ENCODE results near the gene MED13L. TPM values are rescaled to one million over a fixed set of nuclear protein-coding genes. Genes with fewer than 3 reads are reported as not detected.
A peak's percentile ranks its signal among the peaks of the same experiment; 100 is the strongest.

The MED13L gene
- 10 to 100 TPM; 69.2 to 91.0 (median 81.3) TPM for polyA plus RNA-seq (ENCODE audit: insufficient read length in 3 of 3)
- long read RNA-seq, donor 1, full-length matches to known transcripts = 6 of 6 reads
- long read RNA-seq, donor 1, partial matches to known transcripts = 0 of 6 reads
- long read RNA-seq, donor 1, other reads (novel, unspliced or antisense) = 0 of 6 reads
- long read RNA-seq, donor 2, full-length matches to known transcripts = 7 of 7 reads
- long read RNA-seq, donor 2, partial matches to known transcripts = 0 of 7 reads
- long read RNA-seq, donor 2, other reads (novel, unspliced or antisense) = 0 of 7 reads
- long read RNA-seq, donor 3, full-length matches to known transcripts = 3 of 9 reads
- long read RNA-seq, donor 3, partial matches to known transcripts = 6 of 9 reads
- long read RNA-seq, donor 3, other reads (novel, unspliced or antisense) = 0 of 9 reads
- long read RNA-seq, donor 4, partial matches to known transcripts = 0 of 3 reads
- long read RNA-seq, donor 4, other reads (novel, unspliced or antisense) = 0 of 3 reads
- long read RNA-seq, donor 5 = 0 reads
- long read RNA-seq, donor 6, full-length matches to known transcripts = 5 of 5 reads
- long read RNA-seq, donor 6, partial matches to known transcripts = 0 of 5 reads
- long read RNA-seq, donor 6, other reads (novel, unspliced or antisense) = 0 of 5 reads
- long read RNA-seq, donor 7, full-length matches to known transcripts = 5 of 5 reads
- long read RNA-seq, donor 7, partial matches to known transcripts = 0 of 5 reads
- long read RNA-seq, donor 7, other reads (novel, unspliced or antisense) = 0 of 5 reads
- long read RNA-seq, donor 8, full-length matches to known transcripts = 6 of 6 reads
- long read RNA-seq, donor 8, partial matches to known transcripts = 0 of 6 reads
- long read RNA-seq, donor 8, other reads (novel, unspliced or antisense) = 0 of 6 reads
- long read RNA-seq, donor 9, full-length matches to known transcripts = 3 of 3 reads
- long read RNA-seq, donor 9, partial matches to known transcripts = 0 of 3 reads
- long read RNA-seq, donor 9, other reads (novel, unspliced or antisense) = 0 of 3 reads
- long read RNA-seq, donor 10, full-length matches to known transcripts = 9 of 9 reads
- long read RNA-seq, donor 10, partial matches to known transcripts = 0 of 9 reads
- long read RNA-seq, donor 10, other reads (novel, unspliced or antisense) = 0 of 9 reads
- long read RNA-seq, donor 11, full-length matches to known transcripts = 6 of 12 reads
- long read RNA-seq, donor 11, partial matches to known transcripts = 6 of 12 reads
- long read RNA-seq, donor 11, other reads (novel, unspliced or antisense) = 0 of 12 reads
- long read RNA-seq, donor 12, partial matches to known transcripts = 0 of 3 reads
- long read RNA-seq, donor 12, other reads (novel, unspliced or antisense) = 0 of 3 reads
- long read RNA-seq, donor 13 = 0 reads
- long read RNA-seq, donor 14, full-length matches to known transcripts = 2 of 2 reads
- long read RNA-seq, donor 14, partial matches to known transcripts = 0 of 2 reads
- long read RNA-seq, donor 14, other reads (novel, unspliced or antisense) = 0 of 2 reads
- long read RNA-seq, donor 15, full-length matches to known transcripts = 2 of 2 reads
- long read RNA-seq, donor 15, partial matches to known transcripts = 0 of 2 reads
- long read RNA-seq, donor 15, other reads (novel, unspliced or antisense) = 0 of 2 reads
- long read RNA-seq, donor 16, full-length matches to known transcripts = 7 of 29 reads
- long read RNA-seq, donor 16, partial matches to known transcripts = 22 of 29 reads
- long read RNA-seq, donor 16, other reads (novel, unspliced or antisense) = 0 of 29 reads

DNA sequence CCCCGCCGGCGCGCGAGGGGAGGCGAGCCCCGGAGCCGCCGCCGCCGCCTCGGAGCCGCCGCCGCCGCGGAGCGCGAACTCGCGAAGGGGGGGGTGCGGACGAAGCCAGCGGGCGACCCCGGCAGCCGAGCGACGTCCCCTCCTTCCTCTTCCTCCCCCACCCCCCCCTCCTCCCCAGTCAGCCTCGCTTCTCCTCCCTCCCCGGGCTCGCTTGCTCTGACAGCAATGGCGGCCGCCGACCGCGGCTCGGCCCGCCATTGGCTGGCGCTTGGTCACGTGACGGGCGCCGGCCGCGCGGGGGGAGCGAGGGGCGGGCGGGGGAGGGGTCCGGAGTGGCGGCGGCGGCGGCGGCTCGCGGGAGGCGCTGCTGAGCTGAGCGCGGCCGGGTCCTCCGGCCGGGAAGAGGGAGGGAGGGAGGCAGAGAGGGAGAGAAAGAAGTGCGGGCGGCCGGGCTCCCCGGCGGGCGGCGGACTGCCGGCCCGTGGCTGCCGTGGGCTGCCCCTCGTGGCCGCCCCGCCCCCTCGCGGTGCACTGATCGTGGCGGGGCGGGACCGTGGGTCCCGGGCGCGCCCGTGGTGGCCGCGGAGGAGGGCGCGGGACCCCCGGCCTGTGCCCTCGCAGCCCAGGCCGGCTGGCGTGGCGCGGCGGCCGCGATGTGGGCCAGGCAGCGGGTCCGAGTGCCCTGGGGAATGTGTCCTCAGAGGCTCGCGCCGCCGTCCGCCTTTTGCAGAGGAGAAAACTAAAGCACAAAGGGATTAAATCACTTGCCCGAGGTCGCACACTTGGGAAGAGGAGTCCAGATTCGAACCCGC lies at the start of gene MED13L:
MED13L (minus strand) TSS at position 227 of the 812 bp plus-strand sequence. CDS start 562 bp downstream, outside the sequence.
- DNase-seq (ENCODE audit: extremely low read depth in 1 of 11, low read depth in 9 of 11, low spot score in 4 of 11) = peak in 9 of 11 donors; percentile 67 to 90 (median 79)

DNA sequence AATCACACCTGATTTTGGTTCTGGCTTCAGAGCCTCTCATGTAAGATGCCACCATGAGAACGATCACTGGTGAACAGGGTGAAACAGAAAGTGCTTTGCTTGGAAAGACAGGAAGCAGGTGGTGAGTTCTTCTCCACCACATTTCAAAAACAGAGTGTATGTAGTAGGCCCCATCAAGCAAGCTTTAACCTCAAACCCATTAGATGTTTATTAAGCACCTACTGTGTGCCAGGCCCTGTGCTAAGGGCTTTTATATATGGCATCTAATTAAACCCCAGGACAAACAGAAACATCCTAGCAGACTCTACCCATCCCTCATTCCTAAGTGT lies 47.8 kb upstream of the MED13L start:
- DNase-seq (ENCODE audit: extremely low read depth in 1 of 11, low read depth in 9 of 11, low spot score in 4 of 11) = no peak

DNA sequence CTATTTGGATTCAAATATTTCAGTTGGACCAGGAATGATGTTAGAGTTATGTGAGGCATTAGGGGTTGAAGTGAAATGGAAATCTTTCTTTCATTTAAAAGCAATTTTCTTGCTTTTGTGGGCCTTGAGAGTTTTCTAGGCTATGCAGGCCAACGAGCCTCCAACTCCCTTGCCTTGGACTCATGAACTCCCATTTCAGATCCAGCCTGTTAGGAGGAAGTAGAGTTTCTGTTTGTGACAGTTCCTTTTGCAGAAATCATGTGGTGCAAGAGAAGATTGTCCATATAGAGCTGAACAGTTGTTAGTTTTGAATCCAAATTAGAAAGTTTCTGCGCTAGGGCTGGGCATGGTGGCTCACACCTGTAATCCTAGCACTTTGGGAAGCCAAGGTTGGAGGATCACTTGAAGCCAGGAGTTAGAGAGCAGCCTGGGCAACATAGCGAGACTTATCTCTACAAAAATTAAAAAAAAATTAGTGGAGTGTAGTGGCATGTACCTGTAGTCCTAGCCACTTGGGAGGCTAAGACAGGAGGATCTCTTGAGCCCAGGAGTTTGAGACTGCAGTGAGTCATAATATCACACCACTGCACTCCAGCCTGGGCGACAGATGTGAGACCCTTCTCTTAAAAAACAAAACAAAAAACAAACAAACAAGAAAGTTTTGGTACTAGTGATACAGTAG lies 47.3 kb upstream of the MED13L start:
- no peak for DNase-seq (ENCODE audit: extremely low read depth in 1 of 11, low read depth in 9 of 11, low spot score in 4 of 11)

DNA sequence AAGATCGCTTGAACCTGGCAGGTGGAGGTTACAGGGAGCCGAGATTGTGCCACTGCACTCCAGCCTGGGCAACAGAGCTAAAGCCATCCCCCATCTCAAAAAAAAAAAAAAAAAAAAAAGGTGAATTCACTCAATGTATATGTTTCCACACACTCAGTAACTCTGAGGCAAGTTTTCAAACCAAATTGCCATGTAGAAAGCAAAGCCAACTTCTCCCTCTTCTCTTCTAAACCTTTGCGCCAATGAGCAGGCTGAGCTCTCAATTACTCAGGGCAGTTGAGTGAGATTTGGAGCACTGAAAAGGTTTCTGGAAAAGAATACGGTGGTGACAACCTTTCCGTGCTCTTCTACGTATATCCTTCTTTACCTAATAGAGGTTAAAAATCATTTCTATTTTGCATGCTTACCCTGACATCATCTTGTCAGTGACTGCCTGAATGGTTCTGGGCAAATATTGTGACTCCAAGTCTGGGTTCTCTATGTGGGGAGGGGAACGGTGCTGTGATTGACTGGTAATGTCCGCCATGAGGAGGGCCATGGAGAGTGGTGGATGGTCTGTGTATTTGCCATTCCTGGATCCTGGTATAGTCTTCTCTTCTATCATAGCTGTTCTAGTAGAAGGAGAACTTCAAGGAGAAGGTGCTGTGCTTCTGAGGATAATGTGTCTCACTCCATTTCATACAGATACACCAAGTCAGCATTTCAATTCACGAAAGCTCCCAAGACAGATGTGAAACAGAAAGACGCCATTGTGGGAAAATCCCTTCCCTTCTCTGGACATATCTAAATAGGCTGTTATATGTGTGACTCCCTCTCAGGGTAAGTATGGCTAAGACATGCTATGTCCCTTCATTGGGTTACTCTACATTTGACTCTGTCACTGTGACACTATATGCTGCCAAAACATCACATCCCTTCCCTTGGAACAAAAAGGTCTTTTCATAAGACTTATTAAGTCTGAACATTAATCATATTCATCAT lies 46.2 kb upstream of the MED13L start:
- no peak for DNase-seq (ENCODE audit: extremely low read depth in 1 of 11, low read depth in 9 of 11, low spot score in 4 of 11)

DNA sequence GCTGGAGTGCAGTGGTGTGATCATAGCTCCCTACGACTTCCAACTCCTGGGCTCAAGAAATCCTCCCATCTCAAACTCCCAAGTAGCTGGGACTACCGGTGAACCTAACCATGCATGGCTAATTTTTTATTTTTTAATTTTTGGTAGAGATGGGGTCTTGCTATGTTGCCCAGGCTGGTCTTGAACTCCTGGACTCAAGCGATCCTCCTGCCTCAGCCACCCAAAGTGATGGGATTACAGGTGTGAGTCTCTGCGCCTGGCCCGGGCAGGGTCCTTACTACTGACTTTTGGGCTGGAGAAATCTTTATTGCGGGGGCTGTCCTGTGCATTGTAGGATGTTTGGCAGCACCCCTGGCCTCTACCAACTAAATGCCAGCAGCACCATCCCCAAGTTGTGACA lies 44.4 kb upstream of the MED13L start:
- no peak for DNase-seq (ENCODE audit: extremely low read depth in 1 of 11, low read depth in 9 of 11, low spot score in 4 of 11)

DNA sequence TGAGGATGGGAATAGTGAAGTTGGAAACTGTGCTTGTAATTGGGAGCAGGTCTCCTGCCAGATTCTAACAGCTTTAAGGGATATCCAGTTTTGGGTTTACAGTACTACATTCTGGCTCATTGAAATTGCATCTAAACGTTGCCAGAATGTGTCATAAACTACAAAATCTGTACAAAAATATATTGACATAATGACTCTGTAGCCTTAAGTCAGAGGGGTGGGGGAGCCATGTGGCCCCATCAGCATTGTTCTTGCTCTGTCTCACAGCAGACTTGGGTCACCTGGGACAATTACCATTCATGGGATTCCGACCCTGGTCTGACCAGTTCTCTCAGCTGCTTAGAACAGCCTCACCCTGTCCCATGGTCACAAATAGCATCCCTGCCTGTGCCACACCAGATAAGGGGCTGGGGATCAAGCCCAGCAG lies 43.3 kb upstream of the MED13L start:
- DNase-seq (ENCODE audit: extremely low read depth in 1 of 11, low read depth in 9 of 11, low spot score in 4 of 11) = no peak

DNA sequence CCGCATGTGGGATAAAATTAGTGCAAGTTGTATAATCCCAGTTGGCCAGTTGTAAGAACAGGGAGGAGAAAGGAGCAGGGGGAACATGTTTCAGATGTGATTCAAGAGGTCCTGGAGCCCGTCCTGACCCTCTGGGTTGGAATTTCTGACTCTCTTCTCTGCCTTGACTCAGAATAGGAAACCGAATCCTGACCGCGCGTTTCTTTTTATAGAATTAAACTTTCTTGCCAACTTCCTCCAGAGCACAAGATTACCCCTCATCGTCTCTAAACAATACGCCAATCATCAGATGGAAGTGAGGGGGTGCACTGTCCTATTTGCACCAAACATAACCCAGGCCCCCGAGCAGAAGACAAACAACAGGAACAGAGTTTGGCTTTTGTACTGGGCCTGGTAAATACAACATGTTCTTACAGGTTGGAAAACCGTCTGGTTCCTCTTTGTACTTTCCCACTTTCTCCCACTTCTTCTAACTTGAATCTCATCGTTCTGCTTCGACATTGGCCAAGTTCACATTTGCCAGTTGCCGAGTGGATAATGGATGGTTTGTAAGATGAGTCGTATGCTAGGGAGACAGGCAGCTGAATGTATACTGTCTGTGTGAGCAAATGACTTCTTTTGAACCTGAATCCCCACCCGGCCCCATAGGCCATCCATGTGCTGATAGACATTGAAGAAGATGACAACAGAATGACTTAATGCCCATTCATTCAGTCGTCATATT lies 42.6 kb upstream of the MED13L start:
- no peak for DNase-seq (ENCODE audit: extremely low read depth in 1 of 11, low read depth in 9 of 11, low spot score in 4 of 11)

DNA sequence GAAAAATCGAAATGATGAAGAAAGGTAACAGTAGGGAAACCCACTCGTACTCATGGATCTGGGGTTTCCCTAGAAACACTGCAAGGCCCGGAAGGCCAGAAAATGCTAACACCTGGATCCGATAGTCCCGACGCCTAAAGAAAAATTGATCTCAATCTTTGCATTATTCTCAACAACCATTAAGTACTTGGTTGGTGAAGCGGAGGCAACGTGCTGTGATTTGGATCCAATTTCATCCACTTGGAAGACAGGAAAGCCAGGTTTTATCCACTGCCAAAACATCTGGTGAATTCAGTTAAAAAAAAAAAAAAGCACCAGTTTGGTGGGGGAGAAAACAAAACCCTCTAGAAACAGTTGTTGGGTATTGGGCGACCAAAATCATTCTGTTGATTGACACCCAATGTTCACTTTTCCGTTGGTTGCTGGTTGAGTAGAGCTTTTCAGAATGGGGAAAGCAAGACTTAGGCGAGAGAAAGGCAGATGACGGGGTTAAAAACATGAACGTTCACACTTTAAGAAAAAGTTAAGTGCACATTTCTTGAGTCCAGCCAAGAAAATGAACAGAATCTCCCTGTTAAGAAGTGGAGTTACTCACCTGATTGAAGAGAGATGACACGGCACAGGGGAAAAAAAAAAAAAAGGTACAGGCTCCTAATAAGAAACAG lies 41.9 kb upstream of the MED13L start:
- DNase-seq (ENCODE audit: extremely low read depth in 1 of 11, low read depth in 9 of 11, low spot score in 4 of 11) = no peak

DNA sequence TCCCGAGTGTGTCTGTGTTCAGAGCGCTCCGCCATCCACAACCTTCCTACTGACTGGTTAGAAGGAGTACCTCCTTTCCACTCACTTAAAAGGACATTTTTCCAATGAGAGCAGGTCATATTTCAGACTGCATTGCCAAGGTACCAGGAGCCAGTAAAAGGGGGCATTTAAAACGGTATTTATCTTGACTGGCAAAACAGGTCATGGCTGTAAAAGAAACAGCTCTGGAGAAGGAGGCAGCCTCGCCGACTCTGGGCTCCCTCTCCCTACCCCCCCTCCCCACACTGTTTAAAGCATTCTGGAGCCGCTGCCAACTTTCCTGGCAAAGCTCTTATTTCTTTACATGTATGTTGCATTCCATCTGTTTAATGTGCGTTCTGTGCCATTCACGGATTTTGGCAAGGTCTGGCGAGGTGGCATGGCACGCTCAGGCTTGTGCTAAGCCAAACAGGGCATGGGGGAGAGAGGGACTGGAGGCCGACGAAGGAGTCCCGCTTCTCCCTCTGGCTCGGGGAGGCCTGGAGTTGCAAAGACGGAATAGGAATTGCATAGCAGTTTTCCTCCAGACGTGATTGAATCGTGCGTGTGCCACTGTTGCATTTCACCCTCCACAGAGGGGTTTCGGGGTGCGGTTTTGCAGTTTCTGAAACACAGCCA lies 41.2 kb upstream of the MED13L start:
- DNase-seq (ENCODE audit: extremely low read depth in 1 of 11, low read depth in 9 of 11, low spot score in 4 of 11) = peak in 1 of 11 donors; percentile 15

DNA sequence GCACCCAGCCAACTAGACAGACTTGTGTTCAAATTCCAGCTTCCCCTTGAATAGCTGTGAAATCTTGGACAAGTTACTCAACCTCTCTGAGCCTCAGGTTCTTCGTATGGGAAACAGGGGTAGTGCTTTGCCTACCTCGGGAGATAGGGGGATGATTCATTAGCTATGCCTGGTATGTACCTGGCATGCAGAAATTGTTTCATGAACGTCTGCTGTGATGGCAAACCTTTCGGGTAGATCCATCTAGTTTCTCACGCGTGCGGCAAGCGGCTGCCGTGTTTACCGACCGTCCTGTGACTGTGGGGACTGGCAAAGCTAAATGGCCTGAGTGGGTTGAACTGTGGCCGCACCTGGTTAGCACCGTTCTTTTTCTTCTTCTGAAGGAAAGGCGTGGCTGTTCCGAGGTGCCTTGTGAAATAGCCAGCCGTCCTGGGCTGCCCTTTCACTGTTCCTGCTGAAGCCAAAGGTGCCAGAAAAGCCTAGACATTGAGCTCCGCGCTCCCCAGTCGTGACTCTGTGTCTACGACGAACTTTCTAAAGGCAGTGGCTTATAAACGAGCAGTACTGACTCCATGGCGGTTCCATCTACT lies 40.6 kb upstream of the MED13L start:
- no peak for DNase-seq (ENCODE audit: extremely low read depth in 1 of 11, low read depth in 9 of 11, low spot score in 4 of 11)

DNA sequence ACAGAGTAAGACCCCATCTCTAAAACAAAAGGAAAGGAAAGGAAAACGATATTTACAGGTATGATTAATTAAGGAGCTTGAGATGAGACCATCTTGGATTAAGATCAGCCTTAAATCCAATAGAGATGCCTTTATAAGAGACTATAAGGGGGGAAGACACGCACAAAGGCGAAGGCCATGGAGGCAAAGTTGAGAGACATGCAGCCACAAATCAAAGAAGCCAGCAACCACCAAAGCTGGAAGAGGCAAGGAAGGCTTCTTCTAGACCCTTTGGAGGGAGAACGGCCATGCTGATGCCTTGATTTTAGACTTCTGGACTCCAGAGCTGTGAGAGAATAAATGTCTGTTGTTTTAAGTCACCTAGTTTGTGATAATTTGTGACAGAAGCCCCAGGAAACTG lies 39.6 kb upstream of the MED13L start:
- no peak for DNase-seq (ENCODE audit: extremely low read depth in 1 of 11, low read depth in 9 of 11, low spot score in 4 of 11)

DNA sequence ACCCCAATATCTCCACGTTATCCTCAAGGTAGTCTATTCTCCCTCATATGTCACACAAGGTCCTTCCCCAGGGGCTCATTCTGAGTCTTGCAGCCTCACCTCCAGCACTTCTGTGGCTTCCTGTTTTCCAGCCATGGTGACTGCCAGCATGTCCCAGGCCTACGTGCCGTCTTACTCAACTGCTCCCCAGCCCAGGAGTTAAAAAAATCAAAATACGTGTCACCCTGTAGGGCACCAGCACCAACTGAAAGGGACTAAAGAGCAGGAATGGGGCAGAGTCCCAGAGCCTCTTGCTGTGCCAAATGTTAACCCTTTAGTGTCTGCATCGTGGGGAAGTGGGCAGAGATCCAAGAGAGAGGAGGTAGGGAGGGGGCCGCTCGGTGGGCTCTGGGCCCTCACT lies 37.0 kb upstream of the MED13L start:
- no peak for DNase-seq (ENCODE audit: extremely low read depth in 1 of 11, low read depth in 9 of 11, low spot score in 4 of 11)

DNA sequence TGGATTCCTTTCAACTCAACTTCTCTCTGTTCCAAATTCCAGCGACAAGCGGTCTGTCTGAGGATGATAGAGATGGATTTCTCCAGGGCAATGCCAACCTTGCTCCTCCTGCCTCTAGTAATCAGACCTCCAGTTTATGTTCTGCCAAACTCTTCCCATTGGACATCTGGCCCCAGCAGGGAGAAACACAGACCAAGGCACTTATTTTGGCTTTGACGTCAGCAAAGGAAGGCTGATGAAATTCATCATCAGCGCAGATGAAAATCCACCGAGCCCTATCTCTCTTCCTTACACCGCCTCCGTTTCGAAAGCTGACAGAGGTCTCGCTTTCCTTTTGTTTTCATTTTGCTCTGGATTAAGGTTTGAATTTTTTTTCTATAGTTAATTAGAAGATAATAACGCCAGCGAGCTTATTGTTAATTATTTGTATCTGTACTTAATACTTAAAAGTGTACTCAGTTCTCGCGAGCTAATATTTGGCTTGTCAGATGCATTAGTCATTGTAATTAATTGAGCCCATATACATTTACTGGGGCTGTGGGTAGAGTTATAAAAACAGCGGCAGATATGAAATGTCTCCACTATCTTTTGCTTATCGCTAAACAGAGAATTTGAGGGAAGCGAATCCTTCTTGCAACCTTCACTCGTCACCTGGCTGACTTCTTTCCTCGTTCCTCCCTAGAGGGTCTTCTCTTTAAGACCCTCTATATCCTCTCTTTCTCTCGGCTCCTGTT lies 35.9 kb upstream of the MED13L start:
- DNase-seq (ENCODE audit: extremely low read depth in 1 of 11, low read depth in 9 of 11, low spot score in 4 of 11) = no peak
